GM12875 (cell line): Measurements from ENCODE around the gene SNX30.

Experiments used
- H3K4me3 ChIP-seq: one replicate; pipeline ENCODE4 v1.5.1; 2011; ENCODE audit warnings: low read depth, low read length, control low read depth
- CTCF ChIP-seq: IDR thresholded peaks from 2 replicates; pipeline ENCODE4 v1.5.1; 2011; ENCODE audit warnings: low read depth, mild to moderate bottlenecking, control low read depth, inconsistent platforms, low read length, moderate library complexity, borderline replicate concordance; ENCODE audit not compliant: insufficient read depth

The SNX30 gene

GRCh38 chr9:112914524-112914923 is 164.0 kb downstream of the SNX30 start:
- no peak overlapping the region for H3K4me3 ChIP-seq
- TF ChIP-seq CTCF, result no peak

- TF ChIP-seq CTCF, result no peak
- no peak overlapping the region for H3K4me3 ChIP-seq
Measured at GRCh38 chr9:112917047-112917986, 166.8 kb downstream of the SNX30 start.

- no peak for TF ChIP-seq CTCF
Measured at GRCh38 chr9:112917987-112918362, 167.4 kb downstream of the SNX30 start.

GRCh38 chr9:112921549-112921948 is 171.0 kb downstream of the SNX30 start:
- TF ChIP-seq CTCF, result peak; percentile 56; the same call in 1 of the 2 replicates
- H3K4me3 ChIP-seq, result no peak overlapping the region

More at GRCh38 chr9:112917987-112918362, 167.4 kb downstream of the SNX30 start:
- no peak overlapping the region for H3K4me3 ChIP-seq
